ENCODE measurements around the gene FAM170B. TPM values are rescaled to one million over a fixed set of nuclear protein-coding genes. Genes with fewer than 3 reads are reported as not detected.
A peak's percentile ranks its signal among the peaks of the same experiment; 100 is the strongest.

FAM170B gene
- total RNA-seq, 4 donors from 2014 or later = not detected

GRCh38 chr10:49107887-49108267 is 25.9 kb downstream of the FAM170B start:
- H3K4me1 ChIP-seq = peaks cover 64 to 69% of the 10 kb centered on the region in 2 donors
- 95% methylated on average over 8 of the region's 8 CpGs for WGBS, 2 donors
- intact Hi-C loops (cut with DNase I) = no loop called here
- DNase-seq = no peak
- peak overlapping the region in 1 of 3 donors; percentile 68 for H3K27ac ChIP-seq
- TF ChIP-seq POLR2A (IDR thresholded peaks at IDR 0.05) (no peak), CTCF (IDR thresholded peaks at IDR 0.05) (no peak)
- no peaks in the 10 kb centered on the region for H3K36me3 ChIP-seq
- H3K9me3 ChIP-seq = no peaks in the 10 kb centered on the region
- H3K27me3 ChIP-seq = no peaks in the 10 kb centered on the region
- H3K4me3 ChIP-seq (replicated peaks in 1 of 3) = no peak overlapping the region

GRCh38 chr10:49107111-49107886 is 26.5 kb downstream of the FAM170B start:
- WGBS, 2 donors = 94 to 95% methylated on average over 17 of the region's 17 CpGs
- H3K27me3 ChIP-seq = no peaks in the 10 kb centered on the region
- TF ChIP-seq CTCF (IDR thresholded peaks at IDR 0.05) (no peak), POLR2A (IDR thresholded peaks at IDR 0.05) (no peak)
- peaks cover 58 to 63% of the 10 kb centered on the region in 2 donors for H3K4me1 ChIP-seq
- H3K36me3 ChIP-seq = no peaks in the 10 kb centered on the region
- H3K4me3 ChIP-seq (replicated peaks in 1 of 3) = no peak overlapping the region
- H3K27ac ChIP-seq = peak overlapping the region in 2 of 3 donors; percentile 43 to 68
- peak in 1 of 2 donors; percentile 26 for DNase-seq
- intact Hi-C loops (cut with DNase I) = no loop called here
- no peaks in the 10 kb centered on the region for H3K9me3 ChIP-seq

GRCh38 chr10:49106451-49106850 is 27.4 kb downstream of the FAM170B start:
- intact Hi-C loops (cut with DNase I) = no loop called here
- Histone ChIP-seq H3K4me3 (replicated peaks in 1 of 3) (no peak overlapping the region), H3K9me3 (no peaks in the 10 kb centered on the region), H3K27me3 (no peaks in the 10 kb centered on the region), H3K4me1 (peaks cover 49 to 55% of the 10 kb centered on the region in 2 donors), H3K36me3 (no peaks in the 10 kb centered on the region), H3K27ac (peak overlapping the region in 2 of 3 donors; percentile 43 to 68)
- WGBS, 2 donors = 8 to 14% methylated on average over 6 to 7 of the region's 7 CpGs
- TF ChIP-seq CTCF (IDR thresholded peaks at IDR 0.05) (no peak), POLR2A (IDR thresholded peaks at IDR 0.05) (no peak)
- peak; percentile 68 to 74 for DNase-seq

- Histone ChIP-seq H3K4me3 (replicated peaks in 1 of 3) (no peak overlapping the region), H3K27ac (peak overlapping the region in 2 of 3 donors; percentile 11 to 41), H3K27me3 (no peaks in the 10 kb centered on the region), H3K9me3 (no peaks in the 10 kb centered on the region), H3K4me1 (peaks cover 36 to 44% of the 10 kb centered on the region in 2 donors), H3K36me3 (no peaks in the 10 kb centered on the region)
- DNase-seq = no peak
- TF ChIP-seq POLR2A (IDR thresholded peaks at IDR 0.05) = no peak
- TF ChIP-seq CTCF (IDR thresholded peaks at IDR 0.05) = no peak
- 63 to 95% methylated on average over 4 of the region's 4 CpGs for WGBS, 2 donors
- intact Hi-C loops (cut with DNase I) = no loop called here
These were observed 28.7 kb downstream of the FAM170B start for GRCh38 chr10:49105076-49105475.

- 77 to 82% methylated on average over 5 of the region's 5 CpGs for WGBS, 2 donors
- H3K27ac ChIP-seq = peak overlapping the region in 1 of 3 donors; percentile 2
- no peaks in the 10 kb centered on the region for H3K27me3 ChIP-seq
- DNase-seq = no peak
- TF ChIP-seq CTCF (IDR thresholded peaks at IDR 0.05) (no peak), POLR2A (IDR thresholded peaks at IDR 0.05) (no peak)
- H3K36me3 ChIP-seq = no peaks in the 10 kb centered on the region
- no peak overlapping the region for H3K4me3 ChIP-seq (replicated peaks in 1 of 3)
- peaks cover 28 to 37% of the 10 kb centered on the region in 2 donors for H3K4me1 ChIP-seq
- intact Hi-C loops (cut with DNase I) = no loop called here
- no peaks in the 10 kb centered on the region for H3K9me3 ChIP-seq
These were observed 29.5 kb downstream of the FAM170B start for GRCh38 chr10:49104323-49104722.
